ENCODE results near the gene KCNT1. TPM values are rescaled to one million over a fixed set of nuclear protein-coding genes. Genes with fewer than 3 reads are reported as not detected.
A peak's percentile ranks its signal among the peaks of the same experiment; 100 is the strongest.

The KCNT1 gene
- total and polyA plus RNA-seq, 8 donors: 0.05 to 1.1 (median 0.11) TPM

- no peak for FAIRE-seq
- H3K4me1 ChIP-seq: no peaks in the 10 kb centered on the region
- no peaks in the 10 kb centered on the region for H3K27me3 ChIP-seq
- no peaks in the 10 kb centered on the region for H3K9me3 ChIP-seq
- no peak for TF ChIP-seq CTCF (IDR thresholded peaks at IDR 0.05)
- H3K4me3 ChIP-seq: no peak overlapping the region
- intact Hi-C loops (cut with DNase I): no loop called here
- peak in 1 of 6 donors; percentile 16 for DNase-seq
- 47 to 59% methylated on average over 10 of the region's 10 CpGs for WGBS, 2 donors
- H3K27ac ChIP-seq: no peak overlapping the region
- no peak for ATAC-seq
- H3K36me3 ChIP-seq: no peaks in the 10 kb centered on the region
Measured at GRCh38 chr9:135674977-135675376, 27.0 kb upstream of the KCNT1 start.

- TF ChIP-seq CTCF (IDR thresholded peaks at IDR 0.05): no peak
- H3K27me3 ChIP-seq: no peaks in the 10 kb centered on the region
- WGBS, 2 donors: 51 to 73% methylated on average over 13 of the region's 13 CpGs
- no peak for FAIRE-seq
- no peak overlapping the region for H3K4me3 ChIP-seq
- H3K36me3 ChIP-seq: no peaks in the 10 kb centered on the region
- H3K9me3 ChIP-seq: no peaks in the 10 kb centered on the region
- peak in 2 of 6 donors; percentile 46 for DNase-seq
- intact Hi-C loops (cut with DNase I): no loop called here
- ATAC-seq: no peak
- no peaks in the 10 kb centered on the region for H3K4me1 ChIP-seq
- H3K27ac ChIP-seq: no peak overlapping the region
Measured at GRCh38 chr9:135676891-135677290, 25.1 kb upstream of the KCNT1 start.

GRCh38 chr9:135677641-135678168 lies 24.3 kb upstream of the KCNT1 start:
- ATAC-seq (no peak), FAIRE-seq (no peak), DNase-seq (peak in 1 of 6 donors; percentile 32)
- H3K36me3 ChIP-seq: no peaks in the 10 kb centered on the region
- H3K27ac ChIP-seq: no peak overlapping the region
- no peak overlapping the region for H3K4me3 ChIP-seq
- intact Hi-C loops (cut with DNase I): no loop called here
- H3K4me1 ChIP-seq: no peaks in the 10 kb centered on the region
- H3K9me3 ChIP-seq: no peaks in the 10 kb centered on the region
- no peaks in the 10 kb centered on the region for H3K27me3 ChIP-seq
- no peak for TF ChIP-seq CTCF (IDR thresholded peaks at IDR 0.05)
- WGBS, 2 donors: 53 to 67% methylated on average over 22 of the region's 22 CpGs

DNA sequence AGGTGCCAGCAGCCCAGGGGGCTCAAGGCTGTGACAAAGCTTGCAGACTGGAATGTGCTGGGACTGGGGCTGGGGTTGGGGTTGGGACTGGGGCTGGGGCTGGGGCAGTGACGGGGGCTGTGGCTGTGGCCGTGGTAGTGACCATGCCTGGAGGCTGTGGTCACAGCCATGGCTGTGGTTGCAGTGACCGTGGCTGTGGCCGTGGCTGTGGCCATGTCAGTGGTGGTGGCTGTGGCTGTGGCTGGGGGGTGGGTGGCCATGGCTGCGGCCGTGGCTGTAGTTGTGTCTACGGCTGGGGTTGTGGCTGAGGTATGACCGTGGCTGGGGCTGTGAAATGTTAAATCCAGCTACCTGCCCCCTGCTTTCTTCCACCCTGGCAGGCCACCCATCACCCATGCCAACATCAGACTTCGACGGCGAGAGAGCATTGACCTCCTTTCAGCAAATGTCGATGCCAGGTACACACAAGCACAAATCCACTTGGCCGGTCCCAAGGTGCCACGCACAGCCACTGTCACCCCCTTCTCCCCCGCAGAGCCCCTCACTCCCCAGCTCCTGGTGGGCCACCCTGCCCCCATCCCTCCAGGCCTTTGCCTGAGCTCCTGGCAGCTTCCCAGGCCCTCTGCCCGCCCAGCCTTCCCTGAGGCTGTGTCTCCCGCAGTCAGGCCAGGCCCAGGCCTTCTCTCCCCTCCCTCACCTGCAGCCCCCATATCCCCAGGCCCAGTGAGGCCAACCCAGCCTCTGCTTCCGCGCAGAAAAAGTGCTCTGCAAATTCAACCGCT lies 23.6 kb upstream of the KCNT1 start:
- no peak for ATAC-seq

More for the DNA sequence above, 23.6 kb upstream of the KCNT1 start:
- TF ChIP-seq CTCF (IDR thresholded peaks at IDR 0.05): no peak
- Histone ChIP-seq H3K9me3 (no peaks in the 10 kb centered on the region), H3K27ac (no peak overlapping the region), H3K4me1 (no peaks in the 10 kb centered on the region), H3K27me3 (no peaks in the 10 kb centered on the region), H3K4me3 (no peak overlapping the region), H3K36me3 (no peaks in the 10 kb centered on the region)
- intact Hi-C loops (cut with DNase I): no loop called here
- FAIRE-seq: no peak
- peak in 1 of 6 donors; percentile 43 for DNase-seq
- 80 to 85% methylated on average over 20 of the region's 20 CpGs for WGBS, 2 donors

All from pancreas (tissue), 10 donors.